Germinal center (tissue), 1 donor: Measurements from ENCODE around the gene ZSCAN25.
"Not testable (repeated sequence)": the region's sequence is repeated elsewhere in the genome, so short reads cannot be mapped to it uniquely, and the experiment has no call there.

Source experiments
- DNase-seq: peaks from one replicate; pipeline ENCODE4 v3.0.0; 2012; ENCODE audit warnings: mixed read lengths, low spot score

ZSCAN25 gene

GRCh38 chr7:99645590-99645989, 28.8 kb downstream of the ZSCAN25 start:
- no peak for DNase-seq

DNA sequence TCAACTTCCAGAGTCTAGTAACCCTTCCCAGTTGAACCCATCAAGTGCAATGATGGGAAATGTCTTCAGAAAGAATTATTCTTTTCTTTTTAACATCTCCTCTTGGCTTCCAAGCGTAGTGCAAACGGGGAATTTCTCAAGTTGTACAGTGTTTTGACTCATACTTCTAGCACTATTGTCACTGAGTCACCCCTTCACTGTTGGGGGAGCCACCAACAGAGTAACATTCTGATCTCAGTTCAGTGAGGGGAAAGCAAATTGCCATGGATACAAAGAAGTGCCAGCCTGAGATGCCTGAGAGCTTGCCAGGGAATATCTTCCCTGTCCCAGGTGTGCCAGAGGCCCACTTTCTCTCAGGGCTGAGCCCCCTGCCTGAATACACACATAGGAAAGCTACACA, 32.1 kb downstream of the ZSCAN25 start:
- no peak for DNase-seq

- no peak for DNase-seq
These were observed 34.5 kb downstream of the ZSCAN25 start for GRCh38 chr7:99651290-99651689.

DNA sequence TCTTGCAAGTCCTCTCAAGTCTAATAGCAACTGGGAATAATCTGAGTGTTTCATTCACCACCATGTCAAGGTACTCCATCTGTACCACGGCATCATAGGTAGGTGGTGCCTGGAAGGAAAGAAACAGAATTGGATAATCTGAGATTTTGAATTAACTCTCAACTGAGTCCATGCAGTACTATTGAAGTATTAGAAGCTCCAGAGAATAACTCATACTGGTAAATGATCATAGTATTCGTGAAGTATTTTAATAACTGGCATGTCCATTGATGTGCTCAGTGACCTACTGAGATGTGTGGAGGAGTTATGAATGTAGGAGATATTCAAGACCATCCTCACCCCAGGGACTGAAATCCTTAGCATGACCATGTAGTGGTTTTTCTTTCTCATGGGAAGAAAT, 35.9 kb downstream of the ZSCAN25 start:
- DNase-seq, result no peak

DNA sequence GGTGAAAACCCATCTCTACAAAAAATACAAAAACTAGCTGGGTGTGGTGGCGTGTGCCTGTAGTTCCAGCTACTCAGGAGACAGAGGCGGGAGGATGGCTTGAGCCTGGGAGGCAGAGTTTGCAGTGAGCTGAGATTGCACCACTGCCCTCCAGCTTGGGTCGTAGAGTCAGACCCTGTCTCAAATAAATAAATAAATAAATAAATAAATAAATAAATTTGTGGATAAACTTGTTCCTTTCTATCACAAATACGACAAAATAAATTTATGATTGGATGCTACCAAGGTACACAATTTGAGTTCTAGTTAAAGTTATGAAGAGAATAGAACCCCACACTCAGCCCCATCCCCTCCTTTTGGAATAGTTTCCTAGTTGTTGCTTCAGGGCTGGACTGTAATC, 36.5 kb downstream of the ZSCAN25 start:
- DNase-seq, result not testable (repeated sequence)

- no peak for DNase-seq
These were observed 37.0 kb downstream of the ZSCAN25 start for GRCh38 chr7:99653754-99654153.

- not testable (repeated sequence) for DNase-seq
These were observed 37.9 kb downstream of the ZSCAN25 start for GRCh38 chr7:99654626-99655025.

- DNase-seq, result not testable (repeated sequence)
These were observed 41.1 kb downstream of the ZSCAN25 start for GRCh38 chr7:99657879-99658278.

GRCh38 chr7:99665312-99666012, 48.7 kb downstream of the ZSCAN25 start:
- no peak for DNase-seq

DNA sequence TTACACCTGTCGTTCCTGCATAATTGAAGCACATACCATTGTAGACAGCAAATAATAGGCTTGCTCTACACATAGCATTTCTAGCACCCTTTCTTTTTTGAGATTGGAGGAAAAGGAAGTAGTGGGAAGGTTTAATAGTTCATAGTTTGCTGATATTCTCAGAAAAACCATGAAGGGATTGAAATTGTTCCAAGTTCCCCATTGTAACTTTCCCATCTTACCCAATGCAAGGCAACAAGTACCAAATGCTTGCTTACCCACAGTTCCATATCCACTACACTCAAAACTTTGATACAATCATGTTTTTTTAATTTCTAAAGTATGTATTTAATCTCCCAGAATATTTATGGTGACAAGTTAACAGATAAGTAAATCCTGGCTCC, 49.3 kb downstream of the ZSCAN25 start:
- no peak for DNase-seq

DNA sequence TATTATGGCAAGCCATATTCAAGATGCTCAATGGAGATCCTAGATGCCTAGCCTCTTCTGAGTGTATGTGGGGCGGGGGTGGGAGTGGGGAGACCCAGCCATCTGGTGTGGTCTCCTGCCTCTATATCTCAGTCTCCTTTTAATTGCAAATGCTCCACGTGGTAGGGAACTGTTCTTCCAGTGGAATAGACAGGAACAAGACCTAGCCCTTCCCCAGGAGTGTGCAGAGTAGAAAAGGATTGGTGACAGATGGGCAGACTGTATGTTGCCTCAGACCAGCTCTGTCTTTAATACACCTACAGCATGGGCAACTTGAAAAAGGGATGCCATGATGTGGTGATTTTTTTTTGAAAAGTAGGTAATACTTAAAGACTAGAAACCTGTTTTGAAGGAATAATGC, 50.4 kb downstream of the ZSCAN25 start:
- DNase-seq, result no peak

GRCh38 chr7:99668541-99668940, 51.8 kb downstream of the ZSCAN25 start:
- no peak for DNase-seq

GRCh38 chr7:99669782-99670181, 53.0 kb downstream of the ZSCAN25 start:
- no peak for DNase-seq

GRCh38 chr7:99672573-99672972, 55.8 kb downstream of the ZSCAN25 start:
- no peak for DNase-seq

DNA sequence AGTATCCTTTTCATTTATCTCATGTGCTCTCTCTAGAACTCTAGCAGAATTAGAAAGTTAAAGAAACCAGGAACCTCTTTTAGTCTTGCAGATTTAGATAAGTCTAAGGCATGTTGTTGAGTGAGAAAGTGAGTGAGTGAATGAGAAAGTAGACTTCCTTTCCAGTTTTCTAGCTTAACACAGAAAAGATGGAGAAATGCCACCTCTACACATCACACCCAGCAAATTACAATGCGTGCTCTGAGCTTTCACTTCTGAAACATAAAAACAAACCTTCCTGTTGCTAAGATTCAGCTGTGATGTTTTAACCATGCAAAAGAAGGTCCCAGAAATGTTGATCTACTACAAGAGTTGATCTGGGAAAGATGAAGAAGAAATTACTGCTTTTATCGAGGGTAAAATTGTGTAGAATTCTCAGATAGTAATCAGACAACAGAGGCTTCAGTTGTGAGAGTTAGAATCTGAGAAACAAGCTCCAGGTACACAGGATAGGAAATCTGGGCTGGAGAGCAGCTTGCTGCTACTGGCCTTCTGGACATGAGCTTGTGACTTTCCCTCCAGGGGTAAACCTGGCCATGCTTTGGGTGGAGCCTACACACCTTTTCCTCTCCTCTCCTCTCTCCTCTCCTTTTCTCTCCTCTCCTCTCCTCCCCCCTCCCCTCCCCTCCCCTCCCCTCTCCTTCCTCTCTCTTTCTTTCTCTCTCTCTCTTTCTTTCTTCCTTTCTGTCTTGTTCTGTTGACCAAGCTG, 58.4 kb downstream of the ZSCAN25 start:
- DNase-seq, result no peak

- no peak for DNase-seq
These were observed 60.4 kb downstream of the ZSCAN25 start for GRCh38 chr7:99677013-99677647.

GRCh38 chr7:99677648-99678045, 60.9 kb downstream of the ZSCAN25 start:
- no peak for DNase-seq

GRCh38 chr7:99679032-99679399, 62.3 kb downstream of the ZSCAN25 start:
- no peak for DNase-seq

DNA sequence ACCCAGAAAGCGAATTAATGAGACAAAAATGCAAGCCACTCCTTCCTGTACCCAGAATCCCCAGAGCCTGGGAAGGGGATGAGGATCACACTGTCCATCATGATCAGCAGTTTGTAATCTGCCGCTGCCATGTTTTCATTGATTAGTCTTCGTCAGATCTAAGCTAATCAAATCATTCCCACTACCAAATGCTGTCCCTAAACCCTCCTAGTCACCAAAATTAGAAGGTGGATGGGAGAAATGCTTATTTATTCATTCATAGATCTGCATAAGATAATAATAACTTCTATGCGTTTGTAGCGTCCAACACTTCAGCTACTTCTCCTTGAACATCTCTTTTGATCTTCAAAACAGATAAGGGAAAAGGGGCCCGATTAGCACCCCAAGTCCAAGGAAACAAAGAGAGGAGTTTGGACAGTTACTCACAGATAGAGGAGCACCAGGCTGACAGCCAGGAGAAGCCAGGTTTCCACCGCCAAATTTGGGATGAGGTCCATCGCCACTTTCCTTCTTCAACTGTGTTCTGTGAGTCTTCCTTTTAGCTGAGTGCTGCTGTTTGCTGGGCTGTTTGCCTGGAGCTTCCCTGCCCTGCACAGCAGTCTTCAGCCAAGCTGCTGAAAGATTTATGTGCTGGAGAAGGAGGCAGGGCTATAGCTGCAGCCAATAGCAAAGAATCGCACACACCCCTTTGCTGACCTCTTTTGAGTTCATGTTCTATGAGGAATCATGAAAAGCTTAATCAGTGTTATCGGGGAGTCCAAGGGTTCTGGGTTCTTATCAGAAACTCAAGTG, 62.9 kb downstream of the ZSCAN25 start, which contains the start of gene CYP3A5:
TSS of gene CYP3A5 (minus strand) at position 597 of the 792 bp plus-strand sequence. CDS start at position 497, 100 bp downstream.
- no peak for DNase-seq
